Type B pancreatic cell (in vitro differentiated cells): Measurements from ENCODE around the gene USP24. TPM values are rescaled to one million over a fixed set of nuclear protein-coding genes. Genes with fewer than 3 reads are reported as not detected.

Experiments used
- DNase-seq: peaks from one replicate; pipeline ENCODE4 v3.0.0; 2021; ENCODE audit warnings: mixed read lengths; ENCODE audit not compliant: unreplicated experiment; ENCODE audit errors: extremely low spot score
- H3K27ac Mint-ChIP-seq: 2 replicates; pipeline ENCODE4 v1.8.0; 2021; ENCODE audit warnings: mild to moderate bottlenecking, mixed read lengths
- H3K27me3 Mint-ChIP-seq: 2 replicates; pipeline ENCODE4 v1.8.0; 2021; ENCODE audit warnings: mixed read lengths
- H3K36me3 Mint-ChIP-seq: 2 replicates; pipeline ENCODE4 v1.8.0; 2021; ENCODE audit warnings: mixed read lengths
- H3K4me1 Mint-ChIP-seq: one replicate; pipeline ENCODE4 v1.8.0; 2021; ENCODE audit warnings: mixed read lengths; ENCODE audit not compliant: unreplicated experiment
- H3K4me3 Mint-ChIP-seq: 2 replicates; pipeline ENCODE4 v1.8.0; 2021; ENCODE audit warnings: mild to moderate bottlenecking, mixed read lengths
- H3K9me3 Mint-ChIP-seq: 2 replicates; pipeline ENCODE4 v1.8.0; 2021; ENCODE audit warnings: mixed read lengths
- total RNA-seq: library from RNA; stranded (reverse); gene quantifications from 2 replicates; pipeline ENCODE4 v1.2.1, GENCODE V29; 2021; ENCODE audit warnings: low replicate concordance
- TF ChIP-seq, protein P1 (sequence below): fragments of 200-600 bp; sonication (generic); conservative IDR thresholded peaks from 2 replicates; pipeline ENCODE4 v1.5.0; 2021; ENCODE audit warnings: antibody characterized with exemption, mild to moderate bottlenecking

USP24 gene
- total RNA-seq, 1 donor from 2014 or later: 44.5 TPM

DNA sequence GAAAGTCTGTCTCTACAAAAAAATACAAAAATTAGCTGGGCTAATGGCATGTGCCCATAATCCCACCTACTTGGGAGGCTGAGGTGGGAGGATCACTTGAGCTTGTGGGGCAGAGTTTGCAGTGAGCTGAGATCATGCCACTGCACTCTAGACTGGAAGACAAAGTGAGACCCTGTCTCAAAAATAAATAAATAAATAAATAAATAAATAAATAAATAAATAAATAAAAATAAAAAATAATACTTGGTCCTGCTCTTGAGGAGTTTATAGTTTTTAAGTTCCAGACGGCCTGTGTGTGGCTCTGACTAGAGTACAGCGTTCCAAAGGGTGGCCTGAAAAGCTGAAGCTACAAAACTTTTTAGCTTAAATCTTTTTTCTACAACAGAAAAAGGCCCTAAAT, 140.7 kb downstream of the USP24 start:
- no peaks in the 10 kb centered on the region for H3K27me3 Mint-ChIP-seq
- H3K4me3 Mint-ChIP-seq: no peak overlapping the region
- peaks cover 5% of the 10 kb centered on the region for H3K4me1 Mint-ChIP-seq
- H3K9me3 Mint-ChIP-seq: no peaks in the 10 kb centered on the region
- TF ChIP-seq, protein P1, sequence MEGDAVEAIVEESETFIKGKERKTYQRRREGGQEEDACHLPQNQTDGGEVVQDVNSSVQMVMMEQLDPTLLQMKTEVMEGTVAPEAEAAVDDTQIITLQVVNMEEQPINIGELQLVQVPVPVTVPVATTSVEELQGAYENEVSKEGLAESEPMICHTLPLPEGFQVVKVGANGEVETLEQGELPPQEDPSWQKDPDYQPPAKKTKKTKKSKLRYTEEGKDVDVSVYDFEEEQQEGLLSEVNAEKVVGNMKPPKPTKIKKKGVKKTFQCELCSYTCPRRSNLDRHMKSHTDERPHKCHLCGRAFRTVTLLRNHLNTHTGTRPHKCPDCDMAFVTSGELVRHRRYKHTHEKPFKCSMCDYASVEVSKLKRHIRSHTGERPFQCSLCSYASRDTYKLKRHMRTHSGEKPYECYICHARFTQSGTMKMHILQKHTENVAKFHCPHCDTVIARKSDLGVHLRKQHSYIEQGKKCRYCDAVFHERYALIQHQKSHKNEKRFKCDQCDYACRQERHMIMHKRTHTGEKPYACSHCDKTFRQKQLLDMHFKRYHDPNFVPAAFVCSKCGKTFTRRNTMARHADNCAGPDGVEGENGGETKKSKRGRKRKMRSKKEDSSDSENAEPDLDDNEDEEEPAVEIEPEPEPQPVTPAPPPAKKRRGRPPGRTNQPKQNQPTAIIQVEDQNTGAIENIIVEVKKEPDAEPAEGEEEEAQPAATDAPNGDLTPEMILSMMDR: no peak
- no peak for DNase-seq
- H3K27ac Mint-ChIP-seq: no peak overlapping the region
- H3K36me3 Mint-ChIP-seq: peaks cover 39% of the 10 kb centered on the region

DNA sequence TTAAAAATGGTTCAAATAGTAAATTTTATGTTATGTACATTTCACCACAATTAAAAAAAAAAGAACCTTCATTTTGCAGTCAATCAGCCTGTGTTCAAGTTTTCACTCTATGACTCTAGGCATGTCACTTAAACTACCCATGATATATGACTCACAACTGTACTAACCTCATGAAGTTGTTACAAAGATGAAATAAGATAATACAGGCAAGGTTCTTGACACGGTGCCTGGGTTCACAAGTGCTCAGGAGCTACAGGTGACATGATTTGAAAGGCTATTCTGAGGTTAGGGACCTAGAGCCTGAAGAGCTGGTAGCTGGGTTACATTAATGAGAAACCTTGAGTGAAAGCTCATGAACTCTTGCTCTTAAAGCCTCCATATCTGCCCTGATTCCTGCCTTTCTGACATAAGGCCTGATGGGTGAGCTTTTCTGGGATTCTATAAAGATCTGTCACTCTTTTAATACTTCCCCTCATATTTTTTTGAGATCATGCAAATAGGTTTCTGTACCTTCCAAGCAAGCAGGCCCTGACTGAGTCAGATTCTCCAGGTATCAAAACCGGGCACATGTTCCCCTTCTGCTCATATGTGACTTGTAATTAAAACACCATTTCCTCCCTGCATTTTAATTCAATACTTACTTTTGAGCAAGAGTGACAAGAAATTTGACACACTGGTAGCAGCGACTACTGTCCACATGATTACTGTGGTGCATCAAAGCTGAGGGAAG, 141.8 kb downstream of the USP24 start:
- peaks cover 5% of the 10 kb centered on the region for H3K4me1 Mint-ChIP-seq
- H3K36me3 Mint-ChIP-seq: peaks cover 39% of the 10 kb centered on the region
- no peaks in the 10 kb centered on the region for H3K27me3 Mint-ChIP-seq

DNA sequence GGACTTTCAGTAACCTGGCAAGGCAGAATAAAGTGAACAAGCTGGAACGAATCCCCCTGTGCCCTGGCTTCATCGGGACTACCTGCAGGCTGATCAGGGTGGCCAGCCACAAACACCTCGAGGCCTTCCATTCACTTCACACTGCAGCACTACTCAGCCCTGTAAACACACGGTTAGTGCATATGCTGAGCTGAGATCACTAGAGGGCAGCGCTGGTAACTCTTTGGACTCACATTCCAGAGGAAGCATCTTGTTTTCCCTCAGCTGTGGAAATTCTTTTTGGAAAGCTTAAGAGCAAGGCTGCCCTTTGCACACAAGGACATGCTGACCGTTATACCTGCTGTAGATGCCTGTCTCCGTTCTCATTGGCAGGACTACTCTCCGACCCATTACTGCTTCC, 143.7 kb downstream of the USP24 start:
- Mint-ChIP-seq H3K9me3 (no peaks in the 10 kb centered on the region), H3K27me3 (no peaks in the 10 kb centered on the region), H3K4me3 (no peak overlapping the region), H3K27ac (peak overlapping the region; percentile 46), H3K36me3 (peaks cover 38% of the 10 kb centered on the region), H3K4me1 (peaks cover 5% of the 10 kb centered on the region)
- DNase-seq: no peak
- TF ChIP-seq, protein P1: peak; percentile 64

More for the DNA sequence above, 141.8 kb downstream of the USP24 start:
- no peak overlapping the region for H3K4me3 Mint-ChIP-seq
- no peak overlapping the region for H3K27ac Mint-ChIP-seq
- H3K9me3 Mint-ChIP-seq: no peaks in the 10 kb centered on the region
- DNase-seq: no peak
- TF ChIP-seq, protein P1: no peak

DNA sequence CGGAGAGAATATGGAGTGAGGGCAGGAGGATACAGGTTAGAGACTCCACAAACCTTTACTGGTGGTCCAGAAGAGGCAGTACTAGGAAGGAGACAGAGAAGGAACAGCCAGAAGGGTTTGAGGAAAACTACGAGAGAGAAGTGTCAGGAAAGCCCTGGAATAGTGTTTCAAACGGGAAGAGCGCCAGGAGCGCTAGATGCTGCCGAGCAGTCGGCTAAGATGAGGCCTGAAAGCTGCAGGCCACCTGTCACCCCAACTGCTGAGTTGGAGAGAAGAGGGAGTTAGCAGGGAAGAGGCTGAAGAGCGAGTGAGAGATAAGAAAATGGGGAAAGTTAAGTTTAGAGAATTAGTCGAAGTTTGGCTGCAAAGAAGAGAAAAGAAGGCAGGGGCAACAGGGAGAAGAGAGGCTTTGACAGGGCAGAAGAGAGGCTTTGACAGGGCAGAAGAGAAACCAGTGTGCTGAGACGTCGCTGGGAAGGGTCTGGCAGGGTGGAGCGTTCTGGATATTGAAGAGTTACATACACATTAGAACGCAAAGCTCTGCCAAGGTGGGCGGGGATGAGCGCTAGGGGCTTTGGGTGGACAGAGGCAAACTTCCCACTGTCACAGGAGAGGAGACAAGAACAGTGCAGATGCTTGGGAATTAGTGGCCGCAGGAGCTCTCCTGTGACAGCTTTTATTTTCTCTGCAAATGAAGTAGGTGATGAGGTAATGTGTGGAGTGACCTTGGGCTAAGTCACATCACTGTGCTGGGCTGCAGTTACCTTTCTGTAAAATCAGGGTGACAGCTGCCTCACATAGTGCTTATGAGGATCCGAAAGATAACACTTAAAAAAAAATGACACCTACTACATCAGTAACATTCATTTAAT, 144.6 kb downstream of the USP24 start:
- no peak overlapping the region for H3K4me3 Mint-ChIP-seq
- H3K27ac Mint-ChIP-seq: no peak overlapping the region
- TF ChIP-seq, protein P1: no peak
- no peak for DNase-seq
- H3K27me3 Mint-ChIP-seq: no peaks in the 10 kb centered on the region
- H3K36me3 Mint-ChIP-seq: peaks cover 40% of the 10 kb centered on the region
- H3K9me3 Mint-ChIP-seq: no peaks in the 10 kb centered on the region
- peaks cover 5% of the 10 kb centered on the region for H3K4me1 Mint-ChIP-seq

DNA sequence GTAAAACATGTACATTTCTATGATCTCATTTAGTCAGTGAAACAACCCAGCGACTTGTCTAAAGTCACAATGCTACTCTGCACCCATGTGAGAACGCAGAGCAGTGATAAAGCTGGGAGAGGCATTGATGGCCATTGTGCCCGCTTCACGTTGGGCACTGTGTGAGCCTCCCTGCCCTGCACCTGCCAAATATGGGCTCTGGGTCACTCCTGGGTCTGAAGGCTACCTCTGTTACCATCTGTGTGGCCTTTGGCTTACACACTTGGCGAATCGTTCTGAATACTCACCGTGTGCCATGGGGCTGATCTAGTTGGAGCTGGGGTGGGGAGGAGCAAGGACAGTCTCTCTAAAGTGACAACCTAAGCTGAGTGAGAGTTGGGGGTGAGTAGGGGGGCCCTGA, 145.9 kb downstream of the USP24 start:
- Mint-ChIP-seq H3K4me3 (no peak overlapping the region), H3K27me3 (no peaks in the 10 kb centered on the region), H3K4me1 (peaks cover 5% of the 10 kb centered on the region), H3K36me3 (peaks cover 40% of the 10 kb centered on the region), H3K9me3 (no peaks in the 10 kb centered on the region), H3K27ac (no peak overlapping the region)
- TF ChIP-seq, protein P1: no peak
- no peak for DNase-seq
